AG04449 (cell line): ENCODE results near the gene ITGB3.

Source experiments
- CTCF ChIA-PET: fragments of 350-600 bp; formaldehyde crosslinking; extraction: SDS; loops from one replicate; lab custom pipeline; 2021; ENCODE audit warnings: antibody characterized with exemption; lab: Yijun Ruan, JAX
- POLR2A ChIA-PET: fragments of 400-600, 350-600 bp; formaldehyde crosslinking; extraction: SDS; loops from one replicate; lab custom pipeline; 2020; ENCODE audit warnings: antibody characterized with exemption, inconsistent platforms; lab: Yijun Ruan, JAX
- DNase-seq: peaks from one replicate; pipeline ENCODE4 v3.0.0-alpha.2; 2010; ENCODE audit warnings: low read depth, low spot score
- H3K4me3 ChIP-seq: 2 replicates; pipeline ENCODE4 v1.5.1; 2011; ENCODE audit warnings: low read depth, mild to moderate bottlenecking, control low read depth, low read length
- CTCF ChIP-seq: IDR thresholded peaks from one replicate; pipeline ENCODE4 v1.5.1; 2011; ENCODE audit warnings: mild to moderate bottlenecking, moderate library complexity, low read length, control low read depth, inconsistent platforms; ENCODE audit not compliant: insufficient read depth; ENCODE audit errors: missing control alignments

Gene ITGB3

GRCh38 chr17:47298712-47299111, 45.1 kb downstream of the ITGB3 start:
- ChIA-PET CTCF (interaction anchor here (1.0 kb wide), 1 partner anchor 17 kb away, joined by 6 read pairs; no protein-coding TSS in a partner anchor), POLR2A (no interaction called here)
- H3K4me3 ChIP-seq: no peak overlapping the region
- no peak for TF ChIP-seq CTCF
- DNase-seq: no peak

DNA sequence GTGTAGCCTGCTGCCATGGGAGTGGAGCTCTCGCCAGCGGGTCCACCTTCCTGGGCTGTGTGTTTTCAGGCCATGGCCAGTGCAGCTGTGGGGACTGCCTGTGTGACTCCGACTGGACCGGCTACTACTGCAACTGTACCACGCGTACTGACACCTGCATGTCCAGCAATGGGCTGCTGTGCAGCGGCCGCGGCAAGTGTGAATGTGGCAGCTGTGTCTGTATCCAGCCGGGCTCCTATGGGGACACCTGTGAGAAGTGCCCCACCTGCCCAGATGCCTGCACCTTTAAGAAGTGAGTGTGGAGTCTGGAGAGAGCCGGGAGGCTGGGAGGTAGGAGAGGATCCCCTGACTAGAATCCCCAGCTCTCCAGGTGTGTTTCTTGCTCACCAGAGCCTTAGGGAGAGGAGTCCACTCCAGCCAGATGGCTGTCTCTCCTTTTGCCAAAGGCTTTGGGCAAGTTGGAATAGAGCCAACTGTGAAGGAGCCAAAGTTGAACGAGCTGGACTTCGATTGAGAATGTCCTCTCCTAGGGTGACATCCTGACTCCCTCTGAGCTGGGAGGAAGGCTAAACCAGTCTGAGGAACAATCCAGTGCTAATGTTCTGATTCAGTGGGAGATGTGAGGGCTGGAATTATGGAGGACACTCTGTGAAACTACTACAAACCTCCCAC, 45.7 kb downstream of the ITGB3 start:
- no peak for DNase-seq
- no peak for TF ChIP-seq CTCF
- ChIA-PET CTCF (interaction anchor here (1.0 kb wide), 1 partner anchor 16 kb away, joined by 6 read pairs; no protein-coding TSS in a partner anchor), POLR2A (no interaction called here)
- no peak overlapping the region for H3K4me3 ChIP-seq

DNA sequence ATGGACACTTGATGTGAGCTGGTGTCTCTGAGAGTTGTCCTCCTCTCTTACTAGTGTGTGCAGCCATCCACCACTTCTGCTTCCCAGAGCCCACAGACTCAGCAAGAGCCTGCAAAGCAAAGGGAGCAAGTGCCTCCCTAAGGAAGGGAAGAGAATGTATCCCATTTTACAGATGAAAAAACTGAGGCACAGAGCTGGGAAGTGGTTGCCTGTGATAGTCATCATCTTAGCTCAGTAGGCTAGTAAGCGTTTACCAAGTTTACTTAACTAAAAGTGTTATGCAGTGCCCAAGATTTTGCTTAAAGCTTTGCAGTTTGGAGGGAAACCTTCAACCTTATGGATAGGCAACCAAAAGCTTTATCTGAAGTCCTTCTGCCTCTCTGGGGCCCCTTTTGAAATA, 47.1 kb downstream of the ITGB3 start:
- DNase-seq: no peak
- ChIA-PET POLR2A (no interaction called here), CTCF (interaction anchor here (3.2 kb wide), 1 partner anchor 15 kb away, joined by 10 read pairs; no protein-coding TSS in a partner anchor)
- H3K4me3 ChIP-seq: no peak overlapping the region
- no peak for TF ChIP-seq CTCF

GRCh38 chr17:47301161-47301560, 47.5 kb downstream of the ITGB3 start:
- CTCF ChIA-PET: interaction anchor here (0.6 to 3.2 kb wide), 2 partner anchors 15 to 315 kb away, joined by 3 to 10 read pairs; no protein-coding TSS in a partner anchor
- TF ChIP-seq CTCF: no peak
- no peak for DNase-seq
- no peak overlapping the region for H3K4me3 ChIP-seq
- POLR2A ChIA-PET: no interaction called here

GRCh38 chr17:47301831-47302230, 48.2 kb downstream of the ITGB3 start:
- CTCF ChIA-PET: interaction anchor here (0.6 to 3.2 kb wide), 2 partner anchors 14 to 314 kb away, joined by 3 to 10 read pairs; no protein-coding TSS in a partner anchor

More at GRCh38 chr17:47301831-47302230, 48.2 kb downstream of the ITGB3 start:
- DNase-seq: no peak
- no peak overlapping the region for H3K4me3 ChIP-seq
- no peak for TF ChIP-seq CTCF
- POLR2A ChIA-PET: no interaction called here
